DLD1 (cell line): ENCODE results near the gene KRT75.

Source experiments
- in situ Hi-C: cut with HindIII; loops from 2 replicates; pipeline ENCODE4 v1.10.0; 2017; ENCODE audit warnings: low sequenced_read_pairs

KRT75 gene

GRCh38 chr12:52440821-52441319, 6.7 kb upstream of the KRT75 start:
- in situ Hi-C loops = no loop called here

GRCh38 chr12:52439845-52440244, 5.7 kb upstream of the KRT75 start:
- in situ Hi-C loops = no loop called here

- in situ Hi-C loops = no loop called here
Measured at GRCh38 chr12:52439420-52439819, 5.2 kb upstream of the KRT75 start.

- in situ Hi-C loops = no loop called here
Measured at GRCh38 chr12:52438305-52439301, 4.4 kb upstream of the KRT75 start.

- in situ Hi-C loops = no loop called here
Measured at GRCh38 chr12:52437508-52437907, 3.3 kb upstream of the KRT75 start.

- in situ Hi-C loops = no loop called here
Measured at GRCh38 chr12:52436828-52437474, 2.8 kb upstream of the KRT75 start.

- in situ Hi-C loops = no loop called here
Measured at GRCh38 chr12:52436000-52436827, 2.0 kb upstream of the KRT75 start.

- in situ Hi-C loops = no loop called here
Measured at GRCh38 chr12:52435659-52435999, 1.5 kb upstream of the KRT75 start.

- in situ Hi-C loops = no loop called here
Measured at GRCh38 chr12:52434760-52435530, 774 bp upstream of the KRT75 start.

- in situ Hi-C loops = no loop called here
Measured at GRCh38 chr12:52433501-52434080, 580 bp downstream of the KRT75 start.

- in situ Hi-C loops = no loop called here
Measured at GRCh38 chr12:52432559-52433207, 1.5 kb downstream of the KRT75 start.

- in situ Hi-C loops = no loop called here
Measured at GRCh38 chr12:52428121-52428520, 6.0 kb downstream of the KRT75 start.

- in situ Hi-C loops = no loop called here
Measured at GRCh38 chr12:52427083-52427482, 7.1 kb downstream of the KRT75 start.

GRCh38 chr12:52426034-52426433, 8.1 kb downstream of the KRT75 start:
- in situ Hi-C loops = no loop called here

- in situ Hi-C loops = no loop called here
Measured at GRCh38 chr12:52425466-52425865, 8.7 kb downstream of the KRT75 start.

- in situ Hi-C loops = no loop called here
Measured at GRCh38 chr12:52423661-52424500, 10.3 kb downstream of the KRT75 start.

GRCh38 chr12:52423035-52423434, 11.1 kb downstream of the KRT75 start:
- in situ Hi-C loops = no loop called here

GRCh38 chr12:52419656-52420055, 14.5 kb downstream of the KRT75 start:
- in situ Hi-C loops = no loop called here
